Brain microvascular endothelial cell (primary cell): Measurements from ENCODE around the gene AGK.

Experiments used
- DNase-seq: peaks from one replicate; pipeline ENCODE4 v3.0.0-alpha.2; 2020
- H3K27ac ChIP-seq: fragments of 250-450 bp; sonication (Bioruptor Pico); 2 replicates; pipeline ENCODE4 v1.5.1; 2020; ENCODE audit warnings: mild to moderate bottlenecking, moderate library complexity
- H3K27me3 ChIP-seq: fragments of 250-450 bp; sonication (Bioruptor Pico); replicated peaks from 2 replicates; pipeline ENCODE4 v1.5.1; 2020; ENCODE audit warnings: mild to moderate bottlenecking
- H3K36me3 ChIP-seq: fragments of 250-450 bp; sonication (Bioruptor Pico); replicated peaks from 2 replicates; pipeline ENCODE4 v1.5.1; 2020; ENCODE audit warnings: mild to moderate bottlenecking
- H3K4me3 ChIP-seq: 2 replicates; pipeline ENCODE4 v1.5.1; 2011; ENCODE audit warnings: low read depth, mild to moderate bottlenecking, control low read depth, low read length, moderate library complexity
- in situ Hi-C: cut with HindIII; loops from 2 replicates; pipeline ENCODE4 v1.10.0; 2017; ENCODE audit warnings: low sequenced_read_pairs, low pct_ligation_motif_present
- TF ChIP-seq, protein P1 (sequence below): IDR thresholded peaks from 2 replicates; pipeline ENCODE4 v1.5.1; 2011; ENCODE audit warnings: low read depth, mild to moderate bottlenecking, moderate library complexity, low read length, control low read depth, inconsistent platforms; ENCODE audit errors: missing control alignments

Gene AGK, protein sequence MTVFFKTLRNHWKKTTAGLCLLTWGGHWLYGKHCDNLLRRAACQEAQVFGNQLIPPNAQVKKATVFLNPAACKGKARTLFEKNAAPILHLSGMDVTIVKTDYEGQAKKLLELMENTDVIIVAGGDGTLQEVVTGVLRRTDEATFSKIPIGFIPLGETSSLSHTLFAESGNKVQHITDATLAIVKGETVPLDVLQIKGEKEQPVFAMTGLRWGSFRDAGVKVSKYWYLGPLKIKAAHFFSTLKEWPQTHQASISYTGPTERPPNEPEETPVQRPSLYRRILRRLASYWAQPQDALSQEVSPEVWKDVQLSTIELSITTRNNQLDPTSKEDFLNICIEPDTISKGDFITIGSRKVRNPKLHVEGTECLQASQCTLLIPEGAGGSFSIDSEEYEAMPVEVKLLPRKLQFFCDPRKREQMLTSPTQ

DNA sequence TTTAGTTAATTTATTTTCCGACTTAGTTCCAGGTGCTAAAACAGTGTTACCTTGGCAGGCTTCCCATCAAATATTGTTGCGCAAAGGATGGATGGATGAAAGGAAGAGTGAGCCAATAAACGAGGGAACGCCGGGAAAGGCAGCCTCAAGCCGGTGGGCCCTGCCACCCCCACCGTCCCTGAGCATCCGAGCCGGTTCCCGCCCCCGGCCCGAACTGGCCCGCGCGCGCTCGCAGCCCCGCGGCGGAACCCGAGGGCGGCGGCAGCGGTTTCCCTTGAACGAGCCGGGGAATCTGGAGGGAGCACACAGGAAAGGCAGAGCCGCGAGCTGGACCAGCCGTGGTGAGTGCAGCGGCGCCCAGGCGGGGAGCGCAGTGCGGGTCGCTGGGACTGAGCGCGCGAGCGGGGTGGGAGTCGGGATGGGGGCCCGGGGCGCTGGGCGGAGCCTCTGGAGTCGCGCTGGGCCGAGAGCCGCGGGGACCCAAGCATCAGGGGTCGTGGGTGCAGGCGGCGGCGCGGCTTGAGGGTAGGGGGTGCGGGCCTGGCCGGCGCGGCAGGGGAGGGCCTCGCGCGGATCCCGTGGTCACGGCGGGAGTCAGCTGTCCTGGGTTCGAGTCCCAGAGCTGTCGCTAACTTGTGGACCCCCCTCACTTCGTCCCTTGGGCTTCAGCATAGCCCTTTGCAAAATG, at the start of gene AGK:
TSS of gene AGK (plus strand) at position 317 of the 688 bp plus-strand sequence. CDS start 4,057 bp downstream, outside the sequence.
- TF ChIP-seq, protein P1, sequence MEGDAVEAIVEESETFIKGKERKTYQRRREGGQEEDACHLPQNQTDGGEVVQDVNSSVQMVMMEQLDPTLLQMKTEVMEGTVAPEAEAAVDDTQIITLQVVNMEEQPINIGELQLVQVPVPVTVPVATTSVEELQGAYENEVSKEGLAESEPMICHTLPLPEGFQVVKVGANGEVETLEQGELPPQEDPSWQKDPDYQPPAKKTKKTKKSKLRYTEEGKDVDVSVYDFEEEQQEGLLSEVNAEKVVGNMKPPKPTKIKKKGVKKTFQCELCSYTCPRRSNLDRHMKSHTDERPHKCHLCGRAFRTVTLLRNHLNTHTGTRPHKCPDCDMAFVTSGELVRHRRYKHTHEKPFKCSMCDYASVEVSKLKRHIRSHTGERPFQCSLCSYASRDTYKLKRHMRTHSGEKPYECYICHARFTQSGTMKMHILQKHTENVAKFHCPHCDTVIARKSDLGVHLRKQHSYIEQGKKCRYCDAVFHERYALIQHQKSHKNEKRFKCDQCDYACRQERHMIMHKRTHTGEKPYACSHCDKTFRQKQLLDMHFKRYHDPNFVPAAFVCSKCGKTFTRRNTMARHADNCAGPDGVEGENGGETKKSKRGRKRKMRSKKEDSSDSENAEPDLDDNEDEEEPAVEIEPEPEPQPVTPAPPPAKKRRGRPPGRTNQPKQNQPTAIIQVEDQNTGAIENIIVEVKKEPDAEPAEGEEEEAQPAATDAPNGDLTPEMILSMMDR = no peak
- Histone ChIP-seq H3K36me3 (no peaks in the 10 kb centered on the region), H3K4me3 (peak within 1 kb of the TSS; percentile 86), H3K27ac (peak within 1 kb of the TSS; percentile 69), H3K27me3 (no peaks in the 10 kb centered on the region)
- DNase-seq = peak; percentile 62
- in situ Hi-C loops = no loop called here

DNA sequence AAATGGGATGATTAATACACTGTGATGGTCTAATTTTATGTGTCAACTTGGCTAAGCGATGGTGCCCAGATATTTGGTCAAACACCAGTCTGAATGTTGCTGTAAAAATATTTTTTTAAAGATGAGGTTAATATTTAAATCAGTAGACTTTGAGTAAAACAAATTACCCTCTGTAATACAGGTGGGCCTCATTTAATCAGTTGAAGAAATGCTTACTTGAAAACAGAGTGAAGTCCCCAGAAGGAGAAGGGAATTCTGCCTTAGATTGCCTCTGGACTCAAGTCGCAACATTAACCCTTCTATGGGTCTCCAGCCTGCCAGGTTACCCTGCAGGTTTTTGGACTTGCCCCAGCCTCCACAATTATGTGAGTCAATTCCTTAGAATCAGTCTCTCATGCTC, 49.8 kb upstream of the AGK start:
- H3K4me3 ChIP-seq = no peak overlapping the region
- no peak for DNase-seq
- H3K36me3 ChIP-seq = no peaks in the 10 kb centered on the region
- in situ Hi-C loops = no loop called here
- no peaks in the 10 kb centered on the region for H3K27me3 ChIP-seq
- no peak overlapping the region for H3K27ac ChIP-seq
- TF ChIP-seq, protein P1 = no peak

DNA sequence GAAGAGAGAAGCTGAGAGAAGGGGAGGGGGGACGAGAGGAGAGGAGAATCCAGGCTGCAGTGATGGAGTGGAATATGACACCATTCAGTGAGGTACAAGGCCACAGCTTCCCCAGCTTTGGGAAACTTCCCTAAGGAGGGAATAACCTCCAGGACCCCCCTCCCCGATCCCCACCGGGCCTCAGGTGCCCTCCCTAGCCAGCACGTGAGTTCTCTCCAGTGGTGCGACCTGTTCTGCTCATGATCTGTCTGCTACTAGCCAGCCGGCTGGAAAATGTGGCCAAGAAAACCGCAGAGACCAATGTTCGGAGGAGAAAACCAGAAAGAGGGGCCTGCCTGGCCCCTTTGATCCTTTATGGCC, 39.9 kb upstream of the AGK start:
- H3K4me3 ChIP-seq = no peak overlapping the region
- no peak for DNase-seq
- TF ChIP-seq, protein P1 = no peak
- H3K36me3 ChIP-seq = no peaks in the 10 kb centered on the region
- in situ Hi-C loops = no loop called here
- H3K27me3 ChIP-seq = peaks cover 17% of the 10 kb centered on the region
- no peak overlapping the region for H3K27ac ChIP-seq

DNA sequence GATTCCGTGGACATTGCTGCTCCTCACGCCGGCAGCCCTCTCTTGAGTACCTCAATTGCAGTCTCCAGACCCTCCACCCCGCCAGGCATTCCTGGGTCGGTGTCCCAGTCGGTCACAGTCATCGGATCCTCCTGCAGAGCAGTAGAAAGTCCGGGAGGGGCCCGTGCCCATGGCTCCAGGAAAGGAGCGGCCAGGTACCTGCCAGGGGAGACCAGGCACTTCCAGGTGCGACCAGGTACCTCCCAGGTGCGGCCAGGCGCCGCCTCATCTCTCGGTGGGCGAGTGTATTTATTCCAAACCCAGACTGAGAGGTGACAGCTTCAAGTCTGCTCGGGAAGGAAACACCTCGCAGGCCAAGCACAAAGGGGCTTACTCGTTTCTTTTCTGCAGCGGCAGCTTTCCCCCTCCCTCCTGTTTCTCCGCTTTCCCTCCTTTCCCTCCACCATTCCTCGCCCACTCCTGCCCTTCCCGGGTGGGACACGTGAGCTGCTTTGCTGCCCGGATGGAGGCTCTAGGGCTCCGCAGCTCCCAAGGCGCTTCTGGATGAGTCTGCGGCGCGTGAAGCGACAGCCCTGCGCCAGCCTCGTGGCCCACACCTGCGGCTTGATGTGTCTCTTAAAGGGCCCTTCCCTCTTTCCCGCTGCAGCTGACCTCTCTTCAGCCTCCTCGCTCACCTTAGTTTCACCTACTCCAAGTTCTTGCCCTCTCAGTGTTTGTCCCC, 39.4 kb upstream of the AGK start:
- Histone ChIP-seq H3K27me3 (peaks cover 17% of the 10 kb centered on the region), H3K27ac (no peak overlapping the region), H3K36me3 (no peaks in the 10 kb centered on the region), H3K4me3 (no peak overlapping the region)
- TF ChIP-seq, protein P1 = no peak
- in situ Hi-C loops = no loop called here
- DNase-seq = no peak

DNA sequence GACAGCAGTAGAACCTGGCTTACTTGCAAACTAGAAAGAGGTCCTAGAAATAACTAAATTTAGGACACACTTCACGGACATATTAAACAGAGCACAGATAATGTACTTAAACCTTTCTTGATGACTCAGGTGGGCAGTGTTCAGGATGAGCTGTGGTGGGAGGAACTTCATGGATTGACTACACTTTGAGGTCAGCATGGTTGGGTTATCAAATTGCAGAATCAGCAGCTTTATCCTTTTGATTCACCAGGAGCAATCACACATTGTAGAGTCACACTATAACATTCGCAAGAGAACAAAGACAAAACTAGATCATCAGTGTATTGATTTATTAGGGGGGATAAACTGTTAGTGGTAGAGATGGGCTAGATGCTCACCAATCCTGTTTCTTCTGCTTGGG, 38.6 kb upstream of the AGK start:
- Histone ChIP-seq H3K27ac (no peak overlapping the region), H3K27me3 (peaks cover 17% of the 10 kb centered on the region), H3K4me3 (no peak overlapping the region), H3K36me3 (no peaks in the 10 kb centered on the region)
- in situ Hi-C loops = no loop called here
- TF ChIP-seq, protein P1 = no peak
- no peak for DNase-seq
